IPS-18a (cell line): ENCODE results near the gene LRP4.
"Not testable (repeated sequence)": the region's sequence is repeated elsewhere in the genome, so short reads cannot be mapped to it uniquely, and the experiment has no call there.

Experiments used
- H3K27ac ChIP-seq: one replicate; pipeline ENCODE4 v1.5.1; 2013; ENCODE audit warnings: low read length
- H3K27me3 ChIP-seq: one replicate; pipeline ENCODE4 v1.6.1; 2013; ENCODE audit warnings: mild to moderate bottlenecking, low read length; ENCODE audit not compliant: control insufficient read depth, insufficient read depth
- H3K36me3 ChIP-seq: one replicate; pipeline ENCODE4 v1.6.1; 2013; ENCODE audit warnings: low read depth, low read length; ENCODE audit not compliant: control insufficient read depth
- H3K4me1 ChIP-seq: one replicate; pipeline ENCODE4 v1.6.1; 2013; ENCODE audit warnings: low read depth, low read length; ENCODE audit not compliant: control insufficient read depth
- H3K4me3 ChIP-seq: one replicate; pipeline ENCODE4 v1.5.1; 2013; ENCODE audit warnings: low read length
- H3K9ac ChIP-seq: one replicate; pipeline ENCODE4 v1.6.1; 2013; ENCODE audit warnings: mild to moderate bottlenecking, low read length, moderate library complexity
- H3K9me3 ChIP-seq: one replicate; pipeline ENCODE4 v1.6.1; 2013; ENCODE audit warnings: low read depth, low read length; ENCODE audit not compliant: control insufficient read depth

The LRP4 gene

DNA sequence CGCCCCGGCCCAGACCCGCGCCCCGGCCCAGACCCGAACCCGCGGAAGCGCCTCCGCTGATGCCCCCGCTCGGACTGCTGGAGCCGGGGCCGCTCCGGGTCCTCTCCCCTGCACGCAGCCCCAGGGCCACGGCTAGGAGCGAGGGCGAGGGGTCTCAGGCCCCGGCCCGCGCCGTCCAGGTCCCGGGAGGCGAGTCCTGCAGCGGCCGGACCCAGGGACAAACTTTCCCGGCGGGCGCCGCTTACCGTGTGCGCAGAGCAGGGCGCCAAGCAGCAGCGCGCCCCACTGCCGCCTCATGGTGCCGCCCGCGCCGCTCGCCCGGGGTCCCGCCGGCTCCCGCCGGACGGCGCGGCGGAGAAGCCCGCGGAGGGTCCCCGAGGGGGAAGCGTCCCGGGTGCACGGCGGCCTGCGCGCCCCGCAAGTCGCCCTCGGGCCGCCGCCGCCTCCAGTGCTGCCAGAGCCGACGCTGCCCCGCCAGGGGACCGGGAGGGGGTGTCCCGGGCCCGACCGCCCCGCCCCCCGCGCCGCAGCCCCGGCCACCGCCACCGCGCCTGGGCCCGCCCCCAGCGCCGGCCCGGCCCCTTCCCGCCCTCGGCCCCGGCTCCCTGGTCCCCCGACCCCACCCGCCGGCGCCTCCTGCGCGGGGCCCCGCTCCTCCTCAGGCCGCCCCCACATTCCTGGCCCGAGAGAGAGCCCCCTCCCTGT is at the start of gene LRP4:
LRP4 (minus strand) TSS at position 468 of the 705 bp plus-strand sequence; CDS start at position 297, 171 bp downstream.
- Histone ChIP-seq H3K36me3 (no peaks in the 10 kb centered on the region), H3K4me3 (peak within 1 kb of the TSS; percentile 83), H3K9ac (peak within 1 kb of the TSS; percentile 54), H3K4me1 (peaks cover 34% of the 10 kb centered on the region), H3K27me3 (peaks cover 39% of the 10 kb centered on the region), H3K27ac (no peak within 1 kb of the TSS), H3K9me3 (no peaks in the 10 kb centered on the region)

- H3K9me3 ChIP-seq: no peaks in the 10 kb centered on the region
- no peak overlapping the region for H3K4me3 ChIP-seq
- no peak overlapping the region for H3K27ac ChIP-seq
- H3K9ac ChIP-seq: no peak overlapping the region
- no peaks in the 10 kb centered on the region for H3K36me3 ChIP-seq
- H3K27me3 ChIP-seq: no peaks in the 10 kb centered on the region
- no peaks in the 10 kb centered on the region for H3K4me1 ChIP-seq
These were observed 49.6 kb upstream of the LRP4 start for GRCh38 chr11:46967962-46968361.

- H3K9ac ChIP-seq: no peak overlapping the region
- no peak overlapping the region for H3K27ac ChIP-seq
- no peaks in the 10 kb centered on the region for H3K36me3 ChIP-seq
- no peaks in the 10 kb centered on the region for H3K9me3 ChIP-seq
- H3K27me3 ChIP-seq: no peaks in the 10 kb centered on the region
- H3K4me1 ChIP-seq: no peaks in the 10 kb centered on the region
- no peak overlapping the region for H3K4me3 ChIP-seq
These were observed 48.4 kb upstream of the LRP4 start for GRCh38 chr11:46966773-46967172.

GRCh38 chr11:46963844-46964243 is 45.5 kb upstream of the LRP4 start:
- Histone ChIP-seq H3K9me3 (no peaks in the 10 kb centered on the region), H3K4me1 (no peaks in the 10 kb centered on the region), H3K9ac (no peak overlapping the region), H3K27ac (no peak overlapping the region), H3K4me3 (no peak overlapping the region), H3K36me3 (no peaks in the 10 kb centered on the region), H3K27me3 (no peaks in the 10 kb centered on the region)

- H3K9me3 ChIP-seq, H3K4me1 ChIP-seq, H3K9ac ChIP-seq, H3K4me3 ChIP-seq, H3K27me3 ChIP-seq, H3K36me3 ChIP-seq, H3K27ac ChIP-seq: not testable (repeated sequence)
These were observed 43.5 kb upstream of the LRP4 start for GRCh38 chr11:46961886-46962285.

- no peaks in the 10 kb centered on the region for H3K9me3 ChIP-seq
- H3K4me1 ChIP-seq: no peaks in the 10 kb centered on the region
- no peaks in the 10 kb centered on the region for H3K36me3 ChIP-seq
- no peak overlapping the region for H3K9ac ChIP-seq
- no peak overlapping the region for H3K4me3 ChIP-seq
- no peaks in the 10 kb centered on the region for H3K27me3 ChIP-seq
- H3K27ac ChIP-seq: no peak overlapping the region
These were observed 42.7 kb upstream of the LRP4 start for GRCh38 chr11:46961041-46961440.

DNA sequence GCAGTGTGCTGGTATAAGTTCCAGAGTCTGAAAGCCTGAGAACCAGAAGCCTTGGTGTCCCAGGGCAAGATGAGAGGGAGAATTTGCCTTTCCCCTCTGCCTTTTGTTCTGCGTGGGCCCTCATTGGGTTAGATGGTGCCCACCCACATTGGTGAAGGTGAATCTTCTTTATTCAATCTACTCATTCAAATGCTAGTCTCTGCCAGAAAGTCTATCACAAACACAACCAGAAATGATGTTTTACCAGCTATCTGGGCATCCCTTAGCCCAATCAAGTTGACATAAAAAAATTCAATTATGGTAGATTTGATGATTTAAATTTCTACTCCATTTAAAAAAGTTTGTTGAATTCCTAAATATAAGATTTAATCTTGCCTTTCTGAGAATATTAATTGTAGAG is 40.4 kb upstream of the LRP4 start:
- H3K4me3 ChIP-seq: no peak overlapping the region
- H3K9me3 ChIP-seq: no peaks in the 10 kb centered on the region
- no peak overlapping the region for H3K27ac ChIP-seq
- H3K9ac ChIP-seq: no peak overlapping the region
- no peaks in the 10 kb centered on the region for H3K4me1 ChIP-seq
- no peaks in the 10 kb centered on the region for H3K36me3 ChIP-seq
- H3K27me3 ChIP-seq: no peaks in the 10 kb centered on the region

DNA sequence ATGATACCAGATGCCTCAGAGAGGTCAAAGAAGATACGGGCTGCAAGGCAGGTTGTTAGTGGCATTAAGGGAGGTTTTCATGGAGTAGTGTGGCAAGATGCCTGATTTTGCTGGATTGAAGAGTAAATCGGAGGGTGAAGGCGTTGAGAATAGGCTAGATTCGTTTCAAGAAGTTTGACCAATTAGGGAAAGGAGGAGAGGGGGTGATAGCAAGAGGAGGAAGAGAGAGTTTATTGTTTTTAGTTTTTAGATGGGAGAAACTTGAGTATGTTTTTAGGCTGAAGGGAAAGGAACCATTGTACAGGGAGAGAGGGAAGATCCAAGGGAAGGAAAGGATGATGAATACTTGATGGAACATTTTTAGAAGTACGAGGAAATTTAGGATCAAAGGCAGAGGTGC is 34.7 kb upstream of the LRP4 start:
- H3K27ac ChIP-seq: no peak overlapping the region
- H3K27me3 ChIP-seq: no peaks in the 10 kb centered on the region
- H3K9ac ChIP-seq: no peak overlapping the region

DNA sequence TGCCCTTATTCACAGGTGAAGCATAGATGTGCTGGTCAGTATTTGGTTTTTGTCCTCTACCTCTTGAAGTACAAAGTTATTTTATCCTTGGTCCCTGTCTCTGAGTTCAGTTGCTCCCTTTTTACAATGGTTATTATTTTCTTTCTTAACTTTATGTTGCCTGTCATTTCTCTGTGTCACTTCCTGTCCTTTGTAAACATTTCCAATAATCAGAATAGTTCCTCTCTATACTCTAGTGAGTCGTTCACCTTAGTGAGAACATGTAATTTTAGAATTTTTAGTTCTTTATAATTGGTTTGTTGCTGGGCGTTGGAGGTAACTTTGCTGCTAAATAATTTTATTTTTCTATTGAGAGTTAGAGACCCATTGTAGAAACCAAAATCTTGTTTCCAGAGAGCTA is 34.2 kb upstream of the LRP4 start:
- Histone ChIP-seq H3K36me3 (no peaks in the 10 kb centered on the region), H3K27ac (no peak overlapping the region), H3K9ac (no peak overlapping the region), H3K27me3 (no peaks in the 10 kb centered on the region), H3K4me3 (no peak overlapping the region), H3K4me1 (no peaks in the 10 kb centered on the region), H3K9me3 (no peaks in the 10 kb centered on the region)

More for the DNA sequence above, 34.7 kb upstream of the LRP4 start:
- no peaks in the 10 kb centered on the region for H3K36me3 ChIP-seq
- no peak overlapping the region for H3K4me3 ChIP-seq
- H3K9me3 ChIP-seq: no peaks in the 10 kb centered on the region
- no peaks in the 10 kb centered on the region for H3K4me1 ChIP-seq

DNA sequence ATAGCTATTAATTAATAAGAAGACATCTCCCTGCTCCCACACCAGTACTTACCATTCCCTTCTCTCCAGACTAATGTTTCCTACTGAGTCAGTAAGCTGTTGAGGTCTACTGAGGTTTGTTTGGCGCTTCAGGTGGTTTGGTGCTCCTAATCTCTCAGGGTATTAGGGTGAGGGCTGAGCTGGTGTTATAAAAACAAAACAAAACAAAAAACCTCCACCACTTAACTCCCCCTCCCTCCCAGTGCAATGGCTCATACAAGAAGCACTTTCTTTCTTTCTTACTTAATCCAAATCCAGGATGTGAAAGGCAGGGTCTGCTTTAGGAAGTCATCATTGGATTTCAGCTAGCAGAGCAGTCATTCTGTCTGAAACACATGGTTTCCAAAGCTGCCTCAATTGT is 33.5 kb upstream of the LRP4 start:
- no peaks in the 10 kb centered on the region for H3K4me1 ChIP-seq
- H3K4me3 ChIP-seq: no peak overlapping the region
- no peak overlapping the region for H3K9ac ChIP-seq
- no peaks in the 10 kb centered on the region for H3K9me3 ChIP-seq
- H3K27me3 ChIP-seq: no peaks in the 10 kb centered on the region
- H3K27ac ChIP-seq: no peak overlapping the region
- no peaks in the 10 kb centered on the region for H3K36me3 ChIP-seq

DNA sequence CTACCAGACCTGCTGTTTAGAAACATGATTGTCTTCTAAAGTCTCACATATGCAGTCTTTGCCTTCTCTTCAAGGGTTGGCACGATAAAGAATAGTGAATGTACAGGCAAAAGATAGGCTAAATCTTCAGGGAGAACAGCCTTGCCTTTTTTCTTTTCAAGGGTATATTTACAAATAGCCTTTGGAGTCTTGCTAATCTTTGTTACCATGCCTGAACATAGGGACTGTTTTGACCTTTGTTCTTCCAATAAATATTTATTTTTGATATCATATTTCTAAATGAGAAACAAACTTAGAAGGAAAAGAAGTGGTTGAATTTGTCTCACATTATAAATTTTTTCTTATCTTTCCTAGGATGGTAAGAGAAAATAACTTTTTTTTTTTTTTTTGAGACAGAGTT is 30.9 kb upstream of the LRP4 start:
- H3K27ac ChIP-seq: no peak overlapping the region

DNA sequence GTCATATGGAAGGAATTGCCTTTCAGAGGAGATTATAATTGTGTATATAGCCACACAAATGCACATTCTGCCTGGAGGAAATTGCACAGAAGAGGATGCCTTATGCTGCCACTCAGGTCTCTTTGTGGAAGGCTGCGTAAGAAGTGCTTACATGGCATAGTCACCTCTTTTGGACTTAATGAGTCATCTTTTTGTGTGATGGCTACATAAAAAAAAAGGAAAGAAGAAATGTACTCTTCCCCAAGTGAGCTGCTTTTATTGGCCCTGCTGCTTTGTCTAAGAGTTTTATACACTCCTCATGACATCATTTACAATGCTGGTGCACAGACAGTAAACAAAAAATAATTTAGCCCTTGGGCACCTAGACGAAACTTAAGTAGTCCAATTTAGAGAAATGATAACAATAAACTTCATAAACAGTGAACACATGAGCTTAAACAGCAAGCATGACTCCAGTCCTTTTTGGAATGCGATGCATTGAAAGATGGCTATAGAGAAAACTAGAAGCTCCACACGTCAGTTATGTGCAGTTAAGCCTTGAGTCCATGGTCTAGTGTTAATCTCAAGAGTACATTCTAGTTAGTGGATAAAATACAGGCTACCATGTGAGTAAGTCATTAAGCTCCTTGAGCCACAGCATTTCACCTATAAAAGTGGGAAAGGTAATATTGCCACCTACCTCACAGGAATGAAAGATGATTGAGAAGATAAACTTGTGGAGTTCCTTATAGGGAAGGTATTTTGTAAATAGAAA is 30.2 kb upstream of the LRP4 start:
- no peak overlapping the region for H3K9ac ChIP-seq
- H3K4me3 ChIP-seq: no peak overlapping the region
- no peaks in the 10 kb centered on the region for H3K9me3 ChIP-seq
- no peaks in the 10 kb centered on the region for H3K4me1 ChIP-seq
- no peak overlapping the region for H3K27ac ChIP-seq
- H3K36me3 ChIP-seq: no peaks in the 10 kb centered on the region
- no peaks in the 10 kb centered on the region for H3K27me3 ChIP-seq

More for the DNA sequence above, 30.9 kb upstream of the LRP4 start:
- no peaks in the 10 kb centered on the region for H3K4me1 ChIP-seq
- H3K4me3 ChIP-seq: no peak overlapping the region
- H3K27me3 ChIP-seq: no peaks in the 10 kb centered on the region
- H3K9me3 ChIP-seq: no peaks in the 10 kb centered on the region
- H3K36me3 ChIP-seq: no peaks in the 10 kb centered on the region
- H3K9ac ChIP-seq: no peak overlapping the region
